Testis (tissue), 2 donors: ENCODE data around the gene SOX21.

ENCODE experiments used
- CTCF ChIP-seq, 3 experiments: fragments of 450-650 bp in 2 of 3; fragments of 200-600 bp in 1 of 3; sonication (generic) in 1 of 3; IDR thresholded peaks; one replicate each; pipeline ENCODE4 v1.5.1; 2016 to 2019; ENCODE audit warnings: antibody characterized with exemption in 3 of 3, mild to moderate bottlenecking in 2 of 3, moderate library complexity in 1 of 3
- POLR2A ChIP-seq: fragments of 450-650 bp; IDR thresholded peaks from one replicate; pipeline ENCODE4 v1.6.1; 2017; ENCODE audit warnings: antibody characterized with exemption, mild to moderate bottlenecking, moderate library complexity

DNA sequence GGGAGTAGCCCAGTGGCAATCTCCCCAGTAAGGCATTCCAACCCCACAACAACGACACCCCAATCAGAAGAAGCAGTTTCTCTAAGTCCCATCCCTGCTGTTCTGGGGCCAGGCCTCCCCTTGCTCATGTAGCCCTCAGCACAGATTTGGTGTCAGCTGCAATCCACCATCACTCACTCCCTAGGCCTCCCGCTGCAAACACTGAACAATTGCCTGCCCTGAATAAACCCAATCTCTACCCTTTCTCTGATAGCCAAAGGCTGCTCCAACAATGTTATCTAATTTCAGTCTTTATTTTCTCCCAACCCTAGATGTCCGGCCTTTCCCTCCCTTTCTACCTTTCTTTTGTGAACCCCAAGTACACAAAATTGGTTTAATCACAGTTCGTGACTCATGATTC is 5.6 kb upstream of the SOX21 start:
- no peak for TF ChIP-seq POLR2A
- no peak for TF ChIP-seq CTCF (IDR thresholded peaks at IDR 0.05)
